Measurements from ENCODE around the gene EEF2K.

The EEF2K gene

GRCh38 chr16:22314661-22315626 lies 108.9 kb downstream of the EEF2K start:
- TF ChIP-seq ZFP3 (CRISPR knock-in tag; IDR thresholded peaks at IDR 0.05) (no peak), ZC3H10 (CRISPR knock-in tag; IDR thresholded peaks at IDR 0.05) (no peak), BACH2 (CRISPR knock-in tag; IDR thresholded peaks at IDR 0.05; ENCODE audit: borderline replicate concordance) (no peak), GLIS3 (CRISPR knock-in tag; IDR thresholded peaks at IDR 0.05) (no peak), RARB (CRISPR knock-in tag; IDR thresholded peaks at IDR 0.05) (no peak), ARNTL (CRISPR knock-in tag; IDR thresholded peaks at IDR 0.05; ENCODE audit: borderline replicate concordance, low read depth) (no peak), ZNF565 (CRISPR knock-in tag; conservative IDR thresholded peaks at IDR 0.05; ENCODE audit: low read depth) (no peak)
- TF ChIP-seq, protein P1, sequence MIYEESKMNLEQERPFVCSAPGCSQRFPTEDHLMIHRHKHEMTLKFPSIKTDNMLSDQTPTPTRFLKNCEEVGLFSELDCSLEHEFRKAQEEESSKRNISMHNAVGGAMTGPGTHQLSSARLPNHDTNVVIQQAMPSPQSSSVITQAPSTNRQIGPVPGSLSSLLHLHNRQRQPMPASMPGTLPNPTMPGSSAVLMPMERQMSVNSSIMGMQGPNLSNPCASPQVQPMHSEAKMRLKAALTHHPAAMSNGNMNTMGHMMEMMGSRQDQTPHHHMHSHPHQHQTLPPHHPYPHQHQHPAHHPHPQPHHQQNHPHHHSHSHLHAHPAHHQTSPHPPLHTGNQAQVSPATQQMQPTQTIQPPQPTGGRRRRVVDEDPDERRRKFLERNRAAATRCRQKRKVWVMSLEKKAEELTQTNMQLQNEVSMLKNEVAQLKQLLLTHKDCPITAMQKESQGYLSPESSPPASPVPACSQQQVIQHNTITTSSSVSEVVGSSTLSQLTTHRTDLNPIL (CRISPR knock-in tag; IDR thresholded peaks at IDR 0.05; ENCODE audit: low read depth), result no peak
- TF ChIP-seq, protein P2, sequence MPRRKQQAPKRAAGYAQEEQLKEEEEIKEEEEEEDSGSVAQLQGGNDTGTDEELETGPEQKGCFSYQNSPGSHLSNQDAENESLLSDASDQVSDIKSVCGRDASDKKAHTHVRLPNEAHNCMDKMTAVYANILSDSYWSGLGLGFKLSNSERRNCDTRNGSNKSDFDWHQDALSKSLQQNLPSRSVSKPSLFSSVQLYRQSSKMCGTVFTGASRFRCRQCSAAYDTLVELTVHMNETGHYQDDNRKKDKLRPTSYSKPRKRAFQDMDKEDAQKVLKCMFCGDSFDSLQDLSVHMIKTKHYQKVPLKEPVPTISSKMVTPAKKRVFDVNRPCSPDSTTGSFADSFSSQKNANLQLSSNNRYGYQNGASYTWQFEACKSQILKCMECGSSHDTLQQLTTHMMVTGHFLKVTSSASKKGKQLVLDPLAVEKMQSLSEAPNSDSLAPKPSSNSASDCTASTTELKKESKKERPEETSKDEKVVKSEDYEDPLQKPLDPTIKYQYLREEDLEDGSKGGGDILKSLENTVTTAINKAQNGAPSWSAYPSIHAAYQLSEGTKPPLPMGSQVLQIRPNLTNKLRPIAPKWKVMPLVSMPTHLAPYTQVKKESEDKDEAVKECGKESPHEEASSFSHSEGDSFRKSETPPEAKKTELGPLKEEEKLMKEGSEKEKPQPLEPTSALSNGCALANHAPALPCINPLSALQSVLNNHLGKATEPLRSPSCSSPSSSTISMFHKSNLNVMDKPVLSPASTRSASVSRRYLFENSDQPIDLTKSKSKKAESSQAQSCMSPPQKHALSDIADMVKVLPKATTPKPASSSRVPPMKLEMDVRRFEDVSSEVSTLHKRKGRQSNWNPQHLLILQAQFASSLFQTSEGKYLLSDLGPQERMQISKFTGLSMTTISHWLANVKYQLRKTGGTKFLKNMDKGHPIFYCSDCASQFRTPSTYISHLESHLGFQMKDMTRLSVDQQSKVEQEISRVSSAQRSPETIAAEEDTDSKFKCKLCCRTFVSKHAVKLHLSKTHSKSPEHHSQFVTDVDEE (CRISPR knock-in tag; IDR thresholded peaks at IDR 0.05), result no peak
- ATAC-seq, result no peak

DNA sequence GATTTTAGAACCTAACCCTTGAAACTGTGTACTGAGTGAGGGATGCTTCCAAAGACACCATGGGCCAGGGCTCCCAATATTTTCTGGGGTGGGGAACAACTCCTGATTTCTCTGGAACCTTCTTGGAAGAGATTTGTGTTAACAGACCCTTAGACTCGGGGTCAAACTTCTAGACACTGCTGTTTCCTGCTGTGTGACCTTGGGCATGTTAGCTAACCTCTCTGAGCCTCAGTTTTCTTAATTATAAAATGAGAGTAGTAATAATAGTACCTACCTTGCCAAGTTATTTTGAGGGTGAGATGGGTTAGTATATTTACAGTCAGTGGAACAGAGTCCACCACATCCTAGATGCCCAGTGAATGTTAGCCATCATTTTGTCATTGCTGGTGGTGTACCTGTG lies 109.9 kb downstream of the EEF2K start:
- ATAC-seq, result no peak
- TF ChIP-seq SNAI2 (CRISPR knock-in tag; IDR thresholded peaks at IDR 0.05) (no peak), BACH2 (CRISPR knock-in tag; IDR thresholded peaks at IDR 0.05; ENCODE audit: borderline replicate concordance) (no peak), ARNTL (CRISPR knock-in tag; IDR thresholded peaks at IDR 0.05; ENCODE audit: borderline replicate concordance, low read depth) (no peak), PPARA (CRISPR knock-in tag; IDR thresholded peaks at IDR 0.05; ENCODE audit: borderline replicate concordance) (no peak), ZFP30 (CRISPR knock-in tag; IDR thresholded peaks at IDR 0.05) (no peak), TCF4 (CRISPR knock-in tag; IDR thresholded peaks at IDR 0.05; ENCODE audit: borderline replicate concordance) (no peak), CSDC2 (CRISPR knock-in tag; IDR thresholded peaks at IDR 0.05) (no peak), CSRNP3 (CRISPR knock-in tag; IDR thresholded peaks at IDR 0.05) (no peak), ZFP3 (CRISPR knock-in tag; IDR thresholded peaks at IDR 0.05) (no peak), ZNF565 (CRISPR knock-in tag; conservative IDR thresholded peaks at IDR 0.05; ENCODE audit: low read depth) (no peak), TOX (CRISPR knock-in tag; IDR thresholded peaks at IDR 0.05; ENCODE audit: borderline replicate concordance) (no peak), POU6F1 (CRISPR knock-in tag; IDR thresholded peaks at IDR 0.05; ENCODE audit: borderline replicate concordance, low read depth) (no peak), ZNF8 (CRISPR knock-in tag; IDR thresholded peaks at IDR 0.05) (no peak), RARB (CRISPR knock-in tag; IDR thresholded peaks at IDR 0.05) (no peak), ZNF70 (CRISPR knock-in tag; IDR thresholded peaks at IDR 0.05) (no peak), ESRRG (CRISPR knock-in tag; IDR thresholded peaks at IDR 0.05) (no peak), OSR1 (CRISPR knock-in tag; IDR thresholded peaks at IDR 0.05) (no peak), ZC3H10 (CRISPR knock-in tag; IDR thresholded peaks at IDR 0.05) (no peak)
- TF ChIP-seq, protein P1 (CRISPR knock-in tag; IDR thresholded peaks at IDR 0.05; ENCODE audit: low read depth), result no peak

All from SK-N-SH treated with all-trans-retinoic acid at 6 μM for 48 hours (cell line).